Measurements from ENCODE around the gene FBXL22.

DNA sequence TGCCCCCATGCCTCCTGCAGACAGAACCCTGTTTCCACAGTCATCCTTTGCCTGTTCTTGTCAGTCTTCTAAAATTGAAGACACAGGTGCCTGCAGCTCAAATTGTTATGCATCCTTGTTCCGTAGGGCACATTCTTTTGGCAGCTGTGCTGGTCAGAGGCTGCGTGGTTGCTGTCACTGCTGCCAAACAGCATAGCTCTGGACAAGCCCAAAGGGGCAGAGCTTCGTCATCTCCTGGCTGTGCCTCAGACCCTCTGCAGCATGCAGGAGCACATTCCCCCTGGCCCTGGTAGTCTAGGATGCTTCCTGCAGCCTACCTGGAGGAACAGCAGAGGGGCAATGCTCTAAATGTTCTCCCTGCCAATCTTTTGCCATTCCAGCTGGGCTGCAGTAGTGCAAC, 2.1 kb upstream of the FBXL22 start:
- TF ChIP-seq, protein P1, sequence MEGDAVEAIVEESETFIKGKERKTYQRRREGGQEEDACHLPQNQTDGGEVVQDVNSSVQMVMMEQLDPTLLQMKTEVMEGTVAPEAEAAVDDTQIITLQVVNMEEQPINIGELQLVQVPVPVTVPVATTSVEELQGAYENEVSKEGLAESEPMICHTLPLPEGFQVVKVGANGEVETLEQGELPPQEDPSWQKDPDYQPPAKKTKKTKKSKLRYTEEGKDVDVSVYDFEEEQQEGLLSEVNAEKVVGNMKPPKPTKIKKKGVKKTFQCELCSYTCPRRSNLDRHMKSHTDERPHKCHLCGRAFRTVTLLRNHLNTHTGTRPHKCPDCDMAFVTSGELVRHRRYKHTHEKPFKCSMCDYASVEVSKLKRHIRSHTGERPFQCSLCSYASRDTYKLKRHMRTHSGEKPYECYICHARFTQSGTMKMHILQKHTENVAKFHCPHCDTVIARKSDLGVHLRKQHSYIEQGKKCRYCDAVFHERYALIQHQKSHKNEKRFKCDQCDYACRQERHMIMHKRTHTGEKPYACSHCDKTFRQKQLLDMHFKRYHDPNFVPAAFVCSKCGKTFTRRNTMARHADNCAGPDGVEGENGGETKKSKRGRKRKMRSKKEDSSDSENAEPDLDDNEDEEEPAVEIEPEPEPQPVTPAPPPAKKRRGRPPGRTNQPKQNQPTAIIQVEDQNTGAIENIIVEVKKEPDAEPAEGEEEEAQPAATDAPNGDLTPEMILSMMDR (IDR thresholded peaks at IDR 0.05), result no peak
- no peak for TF ChIP-seq POLR2A (IDR thresholded peaks at IDR 0.05)

Data from adrenal gland (tissue), 5 donors.